H9 (cell line): ENCODE data around the gene PRKCB. TPM values are rescaled to one million over a fixed set of nuclear protein-coding genes. Genes with fewer than 3 reads are reported as not detected.

Experiments used
- DNase-seq: peaks from one replicate; pipeline ENCODE4 v3.0.0-alpha.2; 2017
- H2AFZ ChIP-seq: one replicate; pipeline ENCODE4 v1.6.1; 2013; ENCODE audit warnings: mild to moderate bottlenecking, low read length, control low read depth, moderate library complexity
- H2AK5ac ChIP-seq: 2 replicates; pipeline ENCODE4 v1.6.1; 2013; ENCODE audit warnings: low read length, control low read depth, mixed read lengths; ENCODE audit not compliant: insufficient read length
- H2BK120ac ChIP-seq: one replicate; pipeline ENCODE4 v1.6.1; 2013; ENCODE audit warnings: low read depth, mild to moderate bottlenecking, low read length, control low read depth, inconsistent platforms; ENCODE audit not compliant: poor library complexity, severe bottlenecking
- H2BK12ac ChIP-seq: 2 replicates; pipeline ENCODE4 v1.6.1; 2013; ENCODE audit warnings: low read length, control low read depth, mixed read lengths, low read depth; ENCODE audit not compliant: insufficient read length
- H2BK15ac ChIP-seq: 2 replicates; pipeline ENCODE4 v1.6.1; 2013; ENCODE audit warnings: low read depth, low read length, control low read depth
- H2BK20ac ChIP-seq: one replicate; pipeline ENCODE4 v1.6.1; 2013; ENCODE audit warnings: low read depth, mild to moderate bottlenecking, low read length, control low read depth, inconsistent platforms; ENCODE audit not compliant: poor library complexity, severe bottlenecking
- H2BK5ac ChIP-seq: 2 replicates; pipeline ENCODE4 v1.6.1; 2013; ENCODE audit warnings: low read length, control low read depth, mixed read lengths; ENCODE audit not compliant: insufficient read length
- H3K14ac ChIP-seq: 2 replicates; pipeline ENCODE4 v1.6.1; 2013; ENCODE audit warnings: low read length, control low read depth; ENCODE audit not compliant: insufficient read depth
- H3K18ac ChIP-seq: 2 replicates; pipeline ENCODE4 v1.6.1; 2013; ENCODE audit warnings: low read depth, mild to moderate bottlenecking, mixed read lengths, low read length, control low read depth; ENCODE audit not compliant: insufficient read length
- H3K23ac ChIP-seq: 2 replicates; pipeline ENCODE4 v1.6.1; 2013; ENCODE audit warnings: low read length, control low read depth, mixed read lengths, low read depth; ENCODE audit not compliant: insufficient read length
- H3K23me2 ChIP-seq: 2 replicates; pipeline ENCODE4 v1.6.1; 2013; ENCODE audit warnings: low read depth, mild to moderate bottlenecking, mixed read lengths, low read length, control low read depth; ENCODE audit not compliant: insufficient read length, poor library complexity, severe bottlenecking
- H3K27ac ChIP-seq: 2 replicates; pipeline ENCODE4 v1.5.1; 2013; ENCODE audit warnings: low read length, control low read depth, mixed read lengths, low read depth; ENCODE audit not compliant: insufficient read length
- H3K27me3 ChIP-seq: 2 replicates; pipeline ENCODE4 v1.6.1; 2013; ENCODE audit warnings: low read length, control low read depth, inconsistent platforms; ENCODE audit not compliant: insufficient read depth
- H3K4ac ChIP-seq: 2 replicates; pipeline ENCODE4 v1.6.1; 2013; ENCODE audit warnings: low read depth, mild to moderate bottlenecking, control low read depth, inconsistent platforms, low read length, moderate library complexity
- H3K4me1 ChIP-seq: 2 replicates; pipeline ENCODE4 v1.6.1; 2013; ENCODE audit warnings: low read length, control low read depth, inconsistent platforms; ENCODE audit not compliant: insufficient read depth
- H3K4me2 ChIP-seq: 2 replicates; pipeline ENCODE4 v1.6.1; 2013; ENCODE audit warnings: low read length, control low read depth, mixed read lengths; ENCODE audit not compliant: insufficient read length, insufficient read depth
- H3K56ac ChIP-seq: 2 replicates; pipeline ENCODE4 v1.6.1; 2013; ENCODE audit warnings: low read depth, mild to moderate bottlenecking, mixed read lengths, low read length, control low read depth; ENCODE audit not compliant: insufficient read length
- H3K79me1 ChIP-seq: 2 replicates; pipeline ENCODE4 v1.6.1; 2013; ENCODE audit warnings: low read depth, mild to moderate bottlenecking, moderate library complexity, low read length, control low read depth, inconsistent platforms; ENCODE audit not compliant: insufficient read depth, poor library complexity, severe bottlenecking
- H3K79me2 ChIP-seq: 2 replicates; pipeline ENCODE4 v1.6.1; 2013; ENCODE audit warnings: low read length, control low read depth, inconsistent platforms; ENCODE audit not compliant: insufficient read depth
- H3K9ac ChIP-seq: 2 replicates; pipeline ENCODE4 v1.6.1; 2013; ENCODE audit warnings: low read length, control low read depth, mixed read lengths; ENCODE audit not compliant: insufficient read length; ENCODE audit errors: extremely low read depth
- H3K9me3 ChIP-seq: one replicate; pipeline ENCODE4 v1.6.1; 2013; ENCODE audit warnings: low read depth, low read length, inconsistent platforms; ENCODE audit not compliant: control insufficient read depth
- H3T11ph ChIP-seq: one replicate; pipeline ENCODE4 v1.6.1; 2013; ENCODE audit warnings: mild to moderate bottlenecking, low read length, control low read depth, inconsistent platforms
- H4K20me1 ChIP-seq: one replicate; pipeline ENCODE4 v1.6.1; 2013; ENCODE audit not compliant: control insufficient read depth, insufficient read length, insufficient read depth
- H4K5ac ChIP-seq: 2 replicates; pipeline ENCODE4 v1.6.1; 2013; ENCODE audit warnings: low read depth, mild to moderate bottlenecking, mixed read lengths, low read length, control low read depth; ENCODE audit not compliant: insufficient read length
- H4K8ac ChIP-seq: replicated peaks from 2 replicates; pipeline ENCODE4 v1.6.1; 2013; ENCODE audit warnings: low read length, control low read depth, mixed read lengths, low read depth; ENCODE audit not compliant: insufficient read length
- H4K91ac ChIP-seq: 2 replicates; pipeline ENCODE4 v1.6.1; 2013; ENCODE audit warnings: low read depth, mild to moderate bottlenecking, moderate library complexity, mixed read lengths, low read length, control low read depth; ENCODE audit not compliant: insufficient read length
- H3K27ac Mint-ChIP-seq, 3 experiments: 2 replicates in 2 of 3; 3 replicates in 1 of 3; pipeline ENCODE4 v1.8.0; 2020 to 2021; ENCODE audit warnings: mixed read lengths in 3 of 3, mild to moderate bottlenecking in 1 of 3, moderate library complexity in 1 of 3
- H3K27me3 Mint-ChIP-seq: 2 replicates; pipeline ENCODE4 v1.8.0; 2021; ENCODE audit warnings: low read depth, mild to moderate bottlenecking, moderate library complexity, mixed read lengths
- H3K36me3 Mint-ChIP-seq, 3 experiments: 2 replicates in 2 of 3; 3 replicates in 1 of 3; pipeline ENCODE4 v1.8.0; 2020 to 2021; ENCODE audit warnings: low read depth in 3 of 3, mixed read lengths in 3 of 3; ENCODE audit not compliant: insufficient read depth in 1 of 3
- H3K4me1 Mint-ChIP-seq, 2 experiments: 2 replicates each; pipeline ENCODE4 v1.8.0; 2020; ENCODE audit warnings: mixed read lengths in 2 of 2
- H3K4me3 Mint-ChIP-seq, 2 experiments: 2 replicates in 1 of 2; 3 replicates in 1 of 2; pipeline ENCODE4 v1.8.0; 2020 to 2021; ENCODE audit warnings: mild to moderate bottlenecking in 2 of 2, mixed read lengths in 2 of 2, moderate library complexity in 1 of 2
- H3K9me3 Mint-ChIP-seq, 2 experiments: 2 replicates in 1 of 2; 3 replicates in 1 of 2; pipeline ENCODE4 v1.8.0; 2020; ENCODE audit warnings: mild to moderate bottlenecking in 2 of 2, mixed read lengths in 2 of 2, moderate library complexity in 1 of 2
- CTCF ChIP-seq: fragments of 200-600 bp; sonication (generic); conservative IDR thresholded peaks from 3 replicates; pipeline ENCODE4 v1.8.0; 2021; ENCODE audit warnings: antibody characterized with exemption, mild to moderate bottlenecking
- whole genome bisulfite sequencing: extraction: QIAGEN DNeasy Blood & Tissue Kit; methylation state at CpG from one replicate; pipeline ENCODE4 v1.1.7; 2013; ENCODE audit warnings: missing lambda C conversion rate, low lambda C conversion rate, mixed read lengths; ENCODE audit not compliant: insufficient read length; ENCODE audit errors: extremely low coverage; 5-methylcytosine and 5-hydroxymethylcytosine counted together
- total RNA-seq: library from RNA; stranded (reverse); gene quantifications from 2 replicates; pipeline ENCODE4 v1.2.1, GENCODE V29; 2021

PRKCB gene
- total RNA-seq, 1 experiment from 2014 or later: 7.0 TPM

GRCh38 chr16:24018485-24018884, 182.7 kb downstream of the PRKCB start:
- no peaks in the 10 kb centered on the region for H3K36me3 Mint-ChIP-seq
- peaks cover 5% of the 10 kb centered on the region; the same call in 1 of the 2 replicates for H3K27me3 Mint-ChIP-seq
- no peak overlapping the region for H3K23ac ChIP-seq
- H4K91ac ChIP-seq: no peak overlapping the region
- WGBS: no CpG with 5 or more reads among the region's 7 CpGs
- H3K79me2 ChIP-seq: no peaks in the 10 kb centered on the region
- no peaks in the 10 kb centered on the region for H3K9me3 Mint-ChIP-seq
- no peak overlapping the region for H2AK5ac ChIP-seq
- TF ChIP-seq CTCF: no peak
- H3K56ac ChIP-seq: no peak overlapping the region
- peaks cover 8 to 16% of the 10 kb centered on the region in 2 experiments for H3K4me1 Mint-ChIP-seq
- no peaks in the 10 kb centered on the region for H3K27me3 ChIP-seq
- no peak overlapping the region for H2BK15ac ChIP-seq
- H4K8ac ChIP-seq: no peak overlapping the region
- no peak overlapping the region for H3K4me2 ChIP-seq
- H2BK20ac ChIP-seq: no peak overlapping the region
- no peak overlapping the region for H3K27ac ChIP-seq
- no peaks in the 10 kb centered on the region for H3K23me2 ChIP-seq
- H3K9ac ChIP-seq: no peak overlapping the region
- no peak overlapping the region for H2BK12ac ChIP-seq
- no peak overlapping the region for H2BK5ac ChIP-seq
- no peaks in the 10 kb centered on the region for H4K20me1 ChIP-seq
- no peaks in the 10 kb centered on the region for H3K79me1 ChIP-seq
- H2BK120ac ChIP-seq: no peak overlapping the region
- H3K9me3 ChIP-seq: no peaks in the 10 kb centered on the region
- DNase-seq: no peak
- H3K14ac ChIP-seq: no peak overlapping the region
- no peak overlapping the region for H3K18ac ChIP-seq
- no peak overlapping the region for H3K4ac ChIP-seq
- H3K4me3 Mint-ChIP-seq: no peak overlapping the region
- no peak overlapping the region for H4K5ac ChIP-seq
- H3T11ph ChIP-seq: no peak overlapping the region
- no peaks in the 10 kb centered on the region for H3K4me1 ChIP-seq
- no peak overlapping the region for H2AFZ ChIP-seq
- H3K27ac Mint-ChIP-seq: no peak overlapping the region
